Measurements from ENCODE around the gene PDCD1LG2.

- TF ChIP-seq REST (IDR thresholded peaks at IDR 0.05; ENCODE audit: insufficient read depth in 1 of 2, low read depth in 2 of 2, low read length in 2 of 2), result no peak
- no peak for TF ChIP-seq POLR2AphosphoS5 (IDR thresholded peaks at IDR 0.05; ENCODE audit: low read depth, low read length)
These were observed 23.3 kb upstream of the PDCD1LG2 start for GRCh38 chr9:5486988-5487387.

Measured in PFSK-1 (cell line).